ENCODE measurements around the gene IL1RAPL2.

DNA sequence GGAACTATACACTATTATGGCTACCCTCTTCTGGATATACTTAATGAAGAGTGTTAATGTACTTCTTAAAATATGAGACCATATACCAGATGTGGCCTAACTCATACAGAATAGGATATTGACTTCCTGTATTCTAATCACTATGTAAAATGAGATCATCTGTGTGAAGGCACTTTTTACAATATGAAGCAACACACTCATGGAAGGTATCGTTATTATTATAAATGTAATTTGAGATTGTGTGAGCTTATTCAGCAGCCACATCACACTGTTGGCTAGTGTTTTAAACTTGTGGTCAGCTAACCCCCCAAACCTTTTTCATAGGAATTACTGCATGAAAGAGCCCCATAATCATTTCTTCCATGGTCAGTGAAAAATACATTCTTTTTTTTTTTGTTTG is 936.3 kb downstream of the IL1RAPL2 start:
- TF ChIP-seq CTCF (IDR thresholded peaks at IDR 0.05): no peak
- no peak for TF ChIP-seq TCF7L2 (IDR thresholded peaks at IDR 0.05; ENCODE audit: low read depth, low read length)
- TF ChIP-seq, protein P1, sequence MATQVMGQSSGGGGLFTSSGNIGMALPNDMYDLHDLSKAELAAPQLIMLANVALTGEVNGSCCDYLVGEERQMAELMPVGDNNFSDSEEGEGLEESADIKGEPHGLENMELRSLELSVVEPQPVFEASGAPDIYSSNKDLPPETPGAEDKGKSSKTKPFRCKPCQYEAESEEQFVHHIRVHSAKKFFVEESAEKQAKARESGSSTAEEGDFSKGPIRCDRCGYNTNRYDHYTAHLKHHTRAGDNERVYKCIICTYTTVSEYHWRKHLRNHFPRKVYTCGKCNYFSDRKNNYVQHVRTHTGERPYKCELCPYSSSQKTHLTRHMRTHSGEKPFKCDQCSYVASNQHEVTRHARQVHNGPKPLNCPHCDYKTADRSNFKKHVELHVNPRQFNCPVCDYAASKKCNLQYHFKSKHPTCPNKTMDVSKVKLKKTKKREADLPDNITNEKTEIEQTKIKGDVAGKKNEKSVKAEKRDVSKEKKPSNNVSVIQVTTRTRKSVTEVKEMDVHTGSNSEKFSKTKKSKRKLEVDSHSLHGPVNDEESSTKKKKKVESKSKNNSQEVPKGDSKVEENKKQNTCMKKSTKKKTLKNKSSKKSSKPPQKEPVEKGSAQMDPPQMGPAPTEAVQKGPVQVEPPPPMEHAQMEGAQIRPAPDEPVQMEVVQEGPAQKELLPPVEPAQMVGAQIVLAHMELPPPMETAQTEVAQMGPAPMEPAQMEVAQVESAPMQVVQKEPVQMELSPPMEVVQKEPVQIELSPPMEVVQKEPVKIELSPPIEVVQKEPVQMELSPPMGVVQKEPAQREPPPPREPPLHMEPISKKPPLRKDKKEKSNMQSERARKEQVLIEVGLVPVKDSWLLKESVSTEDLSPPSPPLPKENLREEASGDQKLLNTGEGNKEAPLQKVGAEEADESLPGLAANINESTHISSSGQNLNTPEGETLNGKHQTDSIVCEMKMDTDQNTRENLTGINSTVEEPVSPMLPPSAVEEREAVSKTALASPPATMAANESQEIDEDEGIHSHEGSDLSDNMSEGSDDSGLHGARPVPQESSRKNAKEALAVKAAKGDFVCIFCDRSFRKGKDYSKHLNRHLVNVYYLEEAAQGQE (IDR thresholded peaks at IDR 0.05; ENCODE audit: insufficient read depth in 1 of 2, low read depth in 2 of 2, low read length in 1 of 2): no peak
- no peak for TF ChIP-seq POLR2AphosphoS5 (IDR thresholded peaks at IDR 0.05; ENCODE audit: low read depth, low read length)
- no peak for TF ChIP-seq SIN3A (IDR thresholded peaks at IDR 0.05; ENCODE audit: borderline replicate concordance, insufficient read depth, low read depth, low read length)
